ENCODE measurements around the gene SCN10A.

The SCN10A gene

DNA sequence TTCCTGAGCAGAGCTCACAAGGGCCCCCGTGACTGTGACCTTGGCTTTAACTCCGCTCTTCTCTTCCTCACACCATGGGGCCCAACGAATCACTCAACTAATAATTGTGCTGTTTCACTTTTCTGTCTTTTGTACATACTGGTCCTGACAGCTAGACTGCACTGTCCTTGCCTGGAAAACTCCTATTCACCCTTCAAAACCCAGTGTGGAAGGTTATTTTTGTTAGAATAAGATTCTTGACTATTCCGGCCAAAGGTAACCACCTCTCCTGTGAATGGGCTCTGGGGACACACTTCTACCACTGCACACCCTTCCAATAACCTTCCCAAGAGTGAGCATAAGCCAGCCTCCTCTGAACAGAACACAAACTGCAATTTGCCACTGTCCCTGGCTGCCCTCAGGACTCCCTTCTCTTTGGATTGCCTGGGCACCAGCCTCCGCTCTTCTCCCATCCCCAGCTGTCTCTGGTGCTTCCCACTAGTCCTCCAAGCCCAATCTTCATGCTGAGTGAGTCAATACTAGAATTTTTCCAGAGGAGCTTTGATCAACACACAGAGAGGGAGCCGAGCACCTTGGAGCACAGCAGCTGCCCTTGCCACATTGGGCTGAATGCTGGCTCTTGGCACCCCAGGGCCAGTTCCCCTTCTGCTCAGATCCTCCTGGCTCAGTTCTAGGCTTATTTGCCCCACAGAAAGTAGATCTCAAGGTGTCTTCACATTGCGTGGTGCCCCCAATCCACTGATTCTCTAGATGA is 168.6 kb downstream of the SCN10A start:
- TF ChIP-seq, protein P1, sequence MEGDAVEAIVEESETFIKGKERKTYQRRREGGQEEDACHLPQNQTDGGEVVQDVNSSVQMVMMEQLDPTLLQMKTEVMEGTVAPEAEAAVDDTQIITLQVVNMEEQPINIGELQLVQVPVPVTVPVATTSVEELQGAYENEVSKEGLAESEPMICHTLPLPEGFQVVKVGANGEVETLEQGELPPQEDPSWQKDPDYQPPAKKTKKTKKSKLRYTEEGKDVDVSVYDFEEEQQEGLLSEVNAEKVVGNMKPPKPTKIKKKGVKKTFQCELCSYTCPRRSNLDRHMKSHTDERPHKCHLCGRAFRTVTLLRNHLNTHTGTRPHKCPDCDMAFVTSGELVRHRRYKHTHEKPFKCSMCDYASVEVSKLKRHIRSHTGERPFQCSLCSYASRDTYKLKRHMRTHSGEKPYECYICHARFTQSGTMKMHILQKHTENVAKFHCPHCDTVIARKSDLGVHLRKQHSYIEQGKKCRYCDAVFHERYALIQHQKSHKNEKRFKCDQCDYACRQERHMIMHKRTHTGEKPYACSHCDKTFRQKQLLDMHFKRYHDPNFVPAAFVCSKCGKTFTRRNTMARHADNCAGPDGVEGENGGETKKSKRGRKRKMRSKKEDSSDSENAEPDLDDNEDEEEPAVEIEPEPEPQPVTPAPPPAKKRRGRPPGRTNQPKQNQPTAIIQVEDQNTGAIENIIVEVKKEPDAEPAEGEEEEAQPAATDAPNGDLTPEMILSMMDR (IDR thresholded peaks at IDR 0.05; ENCODE audit: control insufficient read depth, extremely low read depth, insufficient read depth) = no peak
- no peak for DNase-seq (ENCODE audit: low read depth)
- no peak overlapping the region for H3K4me3 ChIP-seq (ENCODE audit: low read depth, low read length)
